ENCODE measurements around the gene G6PC3.
A peak's percentile ranks its signal among the peaks of the same experiment; 100 is the strongest.

G6PC3 gene

DNA sequence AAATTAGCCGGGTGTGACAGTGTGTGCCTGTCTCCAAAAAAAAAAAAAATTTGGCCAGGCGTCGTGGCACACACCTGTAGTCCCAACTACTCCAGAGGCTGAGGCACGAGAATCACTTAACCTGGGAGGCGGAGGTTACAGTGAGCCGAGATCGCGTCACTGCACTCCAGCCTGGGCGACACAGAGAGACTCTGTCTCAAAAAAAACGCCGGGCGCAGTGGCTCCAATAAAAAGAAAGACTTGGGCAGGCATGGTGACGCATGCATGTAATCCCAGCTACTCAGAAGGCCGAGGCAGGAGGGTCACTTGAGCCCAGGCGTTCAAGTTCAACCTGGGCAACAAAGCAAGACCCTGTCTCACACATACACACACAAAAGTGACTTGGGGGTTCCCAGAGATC lies 7.7 kb upstream of the G6PC3 start:
- TF ChIP-seq, protein P1, sequence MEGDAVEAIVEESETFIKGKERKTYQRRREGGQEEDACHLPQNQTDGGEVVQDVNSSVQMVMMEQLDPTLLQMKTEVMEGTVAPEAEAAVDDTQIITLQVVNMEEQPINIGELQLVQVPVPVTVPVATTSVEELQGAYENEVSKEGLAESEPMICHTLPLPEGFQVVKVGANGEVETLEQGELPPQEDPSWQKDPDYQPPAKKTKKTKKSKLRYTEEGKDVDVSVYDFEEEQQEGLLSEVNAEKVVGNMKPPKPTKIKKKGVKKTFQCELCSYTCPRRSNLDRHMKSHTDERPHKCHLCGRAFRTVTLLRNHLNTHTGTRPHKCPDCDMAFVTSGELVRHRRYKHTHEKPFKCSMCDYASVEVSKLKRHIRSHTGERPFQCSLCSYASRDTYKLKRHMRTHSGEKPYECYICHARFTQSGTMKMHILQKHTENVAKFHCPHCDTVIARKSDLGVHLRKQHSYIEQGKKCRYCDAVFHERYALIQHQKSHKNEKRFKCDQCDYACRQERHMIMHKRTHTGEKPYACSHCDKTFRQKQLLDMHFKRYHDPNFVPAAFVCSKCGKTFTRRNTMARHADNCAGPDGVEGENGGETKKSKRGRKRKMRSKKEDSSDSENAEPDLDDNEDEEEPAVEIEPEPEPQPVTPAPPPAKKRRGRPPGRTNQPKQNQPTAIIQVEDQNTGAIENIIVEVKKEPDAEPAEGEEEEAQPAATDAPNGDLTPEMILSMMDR (IDR thresholded peaks at IDR 0.05; ENCODE audit: low read depth, low read length) = no peak
- no peak for DNase-seq (ENCODE audit: extremely low read depth, low read depth)

DNA sequence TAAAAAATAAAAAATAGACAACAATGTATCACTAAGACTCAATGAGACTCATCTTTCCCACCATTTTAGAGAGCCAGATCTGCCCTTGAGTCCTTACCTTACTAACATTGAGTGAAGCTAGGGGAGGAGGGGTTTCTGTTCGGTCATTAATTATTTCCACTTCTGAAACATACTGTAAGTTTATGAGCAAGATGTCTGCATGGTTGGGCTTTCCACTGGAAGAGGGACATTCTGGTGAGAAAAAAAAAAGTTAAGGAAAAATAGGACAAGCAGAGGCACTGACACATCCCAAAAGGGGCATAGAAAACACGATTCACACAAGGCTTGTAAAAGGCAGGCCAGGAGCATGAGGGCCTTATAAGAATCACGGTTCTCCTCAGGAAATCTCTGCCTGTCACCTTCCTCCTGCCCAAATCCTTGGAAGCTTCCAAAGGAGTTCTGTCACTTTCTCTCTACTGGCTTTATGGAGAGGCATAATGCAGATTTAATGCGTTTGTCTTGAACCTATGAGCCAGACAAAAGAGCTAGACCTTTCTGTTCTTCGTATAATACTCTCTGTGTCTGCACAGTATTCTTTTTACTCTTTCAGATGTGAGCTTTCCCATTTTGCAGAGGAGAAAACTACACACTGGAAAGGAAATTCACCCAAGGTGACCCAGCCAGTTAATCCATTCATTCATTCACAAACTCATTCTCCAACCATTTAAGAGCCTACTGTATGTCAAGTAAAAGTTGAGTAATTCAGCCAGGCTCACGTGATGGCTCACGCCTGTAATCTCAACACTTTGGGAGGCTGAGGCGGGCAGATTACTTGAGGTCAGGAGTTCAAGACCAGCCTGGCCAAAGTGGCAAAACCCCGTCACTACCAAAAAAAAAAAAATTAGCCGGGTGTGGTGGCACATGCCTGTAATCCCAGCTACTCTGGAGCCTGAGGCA lies 6.6 kb upstream of the G6PC3 start:
- TF ChIP-seq, protein P1 (IDR thresholded peaks at IDR 0.05; ENCODE audit: low read depth, low read length) = no peak
- no peak for DNase-seq (ENCODE audit: extremely low read depth, low read depth)

DNA sequence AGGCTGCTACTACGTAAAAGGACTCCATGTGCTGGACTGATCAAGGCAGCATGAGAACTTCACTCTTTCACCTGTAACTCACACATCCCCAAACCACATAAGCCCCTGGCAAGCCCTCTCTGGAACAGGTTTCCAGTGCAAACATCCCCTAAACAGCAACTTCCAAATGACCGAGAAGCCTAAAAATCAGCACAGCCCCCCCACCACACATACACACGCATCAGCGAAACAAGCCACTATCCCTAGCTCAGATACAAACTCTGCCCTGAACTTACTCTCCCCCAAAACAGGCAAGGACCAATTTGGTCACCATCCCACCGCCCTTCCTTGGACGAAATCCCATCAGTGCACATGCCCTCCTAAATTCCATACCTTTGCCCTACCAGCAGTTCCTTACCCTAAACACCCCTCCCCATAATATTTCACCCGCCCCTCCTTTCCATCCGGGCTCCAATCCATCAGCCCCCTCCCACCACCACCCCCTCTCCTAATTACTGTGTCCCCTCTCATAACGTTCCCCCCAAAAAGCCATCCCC lies 4.8 kb upstream of the G6PC3 start:
- DNase-seq (ENCODE audit: extremely low read depth, low read depth) = no peak
- TF ChIP-seq, protein P1 (IDR thresholded peaks at IDR 0.05; ENCODE audit: low read depth, low read length) = no peak

DNA sequence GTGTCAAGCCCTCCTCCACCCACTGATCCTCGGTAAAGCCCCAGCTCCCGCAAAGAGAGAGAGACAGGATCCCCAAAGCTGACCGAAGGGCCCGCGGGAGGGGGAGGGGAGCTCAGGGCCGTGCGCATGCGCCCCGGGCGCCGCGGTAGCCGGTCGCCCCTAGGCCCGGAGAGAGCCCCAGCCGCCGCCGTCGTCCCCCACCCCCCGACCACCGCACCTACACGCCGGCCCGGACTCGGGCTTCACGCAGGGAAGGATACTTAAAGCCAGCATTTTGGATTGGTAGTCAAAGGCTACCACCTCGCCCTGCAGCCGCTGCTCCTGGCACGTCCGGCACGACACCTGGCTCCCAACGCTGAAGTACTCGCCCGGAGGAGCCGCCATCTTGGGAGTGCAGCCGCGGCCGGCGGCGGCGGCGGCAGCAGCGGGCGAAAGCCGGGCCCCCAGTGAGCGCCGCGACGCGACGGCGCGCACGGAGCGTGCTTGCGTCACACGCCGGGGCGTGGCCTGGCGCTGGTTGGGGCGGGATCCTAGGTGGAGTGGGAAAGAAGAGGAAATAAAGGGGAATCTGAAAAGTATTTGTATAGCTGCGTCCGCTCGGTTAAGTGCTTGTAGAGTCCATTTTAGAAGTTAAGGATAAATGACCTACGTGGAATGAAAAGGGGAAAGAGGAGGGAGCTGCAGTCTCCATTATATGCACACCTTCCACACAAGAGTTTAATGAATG lies 4.2 kb upstream of the G6PC3 start, which contains the start of gene LSM12:
Gene LSM12 (minus strand): TSS at position 468 of the 727 bp plus-strand sequence. CDS start 84 bp downstream, at position 384.
- DNase-seq (ENCODE audit: extremely low read depth, low read depth) = peak; percentile 65
- TF ChIP-seq, protein P1 (IDR thresholded peaks at IDR 0.05; ENCODE audit: low read depth, low read length) = no peak

DNA sequence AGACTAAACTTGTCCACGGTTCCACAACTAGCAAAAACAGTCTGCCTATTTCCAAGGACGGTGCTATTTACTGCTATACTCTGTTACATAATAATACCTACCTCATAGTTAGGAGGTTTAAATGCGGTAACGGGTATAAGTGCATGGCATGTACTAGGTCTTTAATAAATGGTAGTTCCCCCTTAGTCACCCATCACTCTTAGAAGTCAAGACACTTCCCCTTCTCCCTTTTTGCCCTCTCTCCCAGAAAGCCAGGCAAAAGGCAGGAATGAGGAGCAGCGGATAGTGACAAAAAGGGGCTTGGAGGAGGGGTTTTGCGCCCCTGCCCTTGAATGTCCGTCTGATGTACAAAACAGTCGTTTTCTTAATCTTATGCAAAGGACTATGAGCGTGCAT lies 3.0 kb upstream of the G6PC3 start:
- TF ChIP-seq, protein P1 (IDR thresholded peaks at IDR 0.05; ENCODE audit: low read depth, low read length) = no peak
- DNase-seq (ENCODE audit: extremely low read depth, low read depth) = no peak

DNA sequence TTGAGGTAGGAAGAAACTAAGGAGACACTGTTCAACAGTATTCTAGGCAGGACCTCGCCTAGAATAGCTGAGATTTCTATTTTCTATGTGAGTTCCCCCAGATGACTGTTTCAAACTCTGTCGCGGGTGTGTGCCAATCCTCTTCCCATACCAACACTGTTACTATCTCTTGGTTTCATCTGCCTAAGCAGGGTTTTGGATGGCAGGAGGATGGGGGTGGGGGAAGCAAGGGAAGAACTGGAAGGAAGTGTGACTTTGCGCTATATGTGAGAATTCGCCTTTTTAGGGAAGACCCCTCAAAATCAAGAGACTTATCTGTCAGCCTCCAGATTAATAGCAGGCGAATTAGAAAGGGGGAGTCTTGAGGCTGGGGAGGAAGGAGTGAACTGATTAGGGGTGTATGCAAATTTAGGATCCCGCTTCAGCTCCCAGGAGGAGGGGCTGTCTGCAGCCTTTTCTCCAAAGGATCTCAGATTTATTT lies 521 bp upstream of the G6PC3 start:
- no peak for DNase-seq (ENCODE audit: extremely low read depth, low read depth)

More for the DNA sequence above, 521 bp upstream of the G6PC3 start:
- TF ChIP-seq, protein P1 (IDR thresholded peaks at IDR 0.05; ENCODE audit: low read depth, low read length) = no peak
